Lower leg skin (tissue), 4 donors: ENCODE measurements around the gene POLDIP2. TPM values are rescaled to one million over a fixed set of nuclear protein-coding genes. Genes with fewer than 3 reads are reported as not detected.
A peak's percentile ranks its signal among the peaks of the same experiment; 100 is the strongest.

Experiments used
- DNase-seq, 2 donors: peaks; one replicate each; pipeline ENCODE4 v3.0.0-alpha.2; 2019; ENCODE audit warnings: low spot score in 2 of 2
- H3K4me3 ChIP-seq: fragments of 200-600 bp; sonication (generic); 2 replicates; pipeline ENCODE4 v1.5.1; 2017; ENCODE audit warnings: mild to moderate bottlenecking, low read depth; ENCODE audit not compliant: poor library complexity, severe bottlenecking
- CTCF ChIP-seq, 3 donors: fragments of 450-650 bp; IDR thresholded peaks; one replicate each; pipeline ENCODE4 v1.5.1; 2016; ENCODE audit warnings: antibody characterized with exemption in 3 of 3, mild to moderate bottlenecking in 3 of 3, moderate library complexity in 2 of 3
- POLR2A ChIP-seq, 2 donors: fragments of 450-650 bp; IDR thresholded peaks; one replicate each; pipeline ENCODE4 v1.6.1; 2016 to 2017; ENCODE audit warnings: antibody characterized with exemption in 2 of 2, mild to moderate bottlenecking in 1 of 2, moderate library complexity in 1 of 2
- WGBS, 2 donors: methylation state at CpG; one replicate each; pipeline ENCODE4 v1.1.5; 2018; 5-methylcytosine and 5-hydroxymethylcytosine counted together
- intact Hi-C: fragments of 100-400 bp; cut with DNase I; formaldehyde crosslinking; loops from one replicate; pipeline ENCODE4 v1.15.0; 2023; ENCODE audit warnings: low total_unique reads
- total RNA-seq, 4 donors: library from RNA; depleted of rRNA; stranded (reverse); fragments of >200 nt; gene quantifications; one replicate each; pipeline ENCODE4 v1.1.0, GENCODE V29; 2016

The POLDIP2 gene
- total RNA-seq, 4 donors from 2014 or later: 52.1 to 90.2 (median 73.7) TPM

- no peak for TF ChIP-seq POLR2A (IDR thresholded peaks at IDR 0.05)
- intact Hi-C loops: no loop called here
- 0 to 1% methylated on average over 40 to 60 of the region's 72 CpGs for WGBS, 2 donors
Observed at GRCh38 chr17:28318759-28319597, 38.3 kb downstream of the POLDIP2 start, which contains the start of gene TMEM97. Gene TMEM97 (plus strand): TSS chr17:28319200. CDS start chr17:28319240, 40 bp downstream.

DNA sequence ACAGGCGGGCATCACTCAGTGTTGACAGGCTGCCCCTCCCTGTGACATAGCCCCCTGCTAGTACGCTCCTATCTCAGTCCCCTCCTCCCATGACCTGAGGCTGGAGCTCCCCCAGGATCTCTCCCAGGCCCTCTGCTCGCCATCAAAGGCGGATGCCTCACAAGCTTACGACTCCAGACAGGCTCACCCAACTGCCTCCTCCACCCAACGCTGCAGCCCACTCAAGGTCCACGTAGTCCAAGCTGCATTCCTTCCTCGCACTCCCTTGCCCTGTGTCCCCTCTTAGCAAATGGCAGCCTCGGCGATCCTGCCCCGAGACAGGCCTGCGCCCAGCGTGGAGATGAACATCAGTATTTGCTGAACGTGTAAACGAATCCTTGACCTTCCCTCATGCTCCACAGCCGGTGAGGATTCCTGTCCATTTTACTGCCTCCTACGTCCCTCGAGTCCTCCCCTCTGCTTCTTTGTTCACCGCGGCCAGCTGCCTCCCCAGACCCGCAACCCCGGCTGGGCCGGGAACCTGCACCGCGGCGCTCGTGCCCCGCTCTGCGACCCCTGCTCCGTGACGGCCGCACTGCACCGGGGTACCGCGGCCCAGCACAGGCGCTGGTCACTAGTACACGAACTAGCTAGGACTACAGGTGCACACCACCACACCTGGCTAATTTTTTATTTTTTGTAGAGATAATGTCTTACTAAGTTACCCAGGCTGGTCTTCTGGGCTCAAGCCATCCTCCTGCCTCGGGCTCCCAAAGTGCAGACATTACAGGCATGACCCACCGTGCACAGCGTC is 39.2 kb downstream of the POLDIP2 start:
- 13 to 14% methylated on average over 40 of the region's 40 CpGs for WGBS, 2 donors
- TF ChIP-seq CTCF (IDR thresholded peaks at IDR 0.05) (no peak), POLR2A (IDR thresholded peaks at IDR 0.05) (no peak)
- peak overlapping the region; percentile 18 for H3K4me3 ChIP-seq
- intact Hi-C loops: no loop called here
- DNase-seq: no peak

More at GRCh38 chr17:28318759-28319597, 38.3 kb downstream of the POLDIP2 start, which contains the start of gene TMEM97:
- DNase-seq: peak; percentile 96 to 99
- H3K4me3 ChIP-seq: peak within 1 kb of the TSS; percentile 36

DNA sequence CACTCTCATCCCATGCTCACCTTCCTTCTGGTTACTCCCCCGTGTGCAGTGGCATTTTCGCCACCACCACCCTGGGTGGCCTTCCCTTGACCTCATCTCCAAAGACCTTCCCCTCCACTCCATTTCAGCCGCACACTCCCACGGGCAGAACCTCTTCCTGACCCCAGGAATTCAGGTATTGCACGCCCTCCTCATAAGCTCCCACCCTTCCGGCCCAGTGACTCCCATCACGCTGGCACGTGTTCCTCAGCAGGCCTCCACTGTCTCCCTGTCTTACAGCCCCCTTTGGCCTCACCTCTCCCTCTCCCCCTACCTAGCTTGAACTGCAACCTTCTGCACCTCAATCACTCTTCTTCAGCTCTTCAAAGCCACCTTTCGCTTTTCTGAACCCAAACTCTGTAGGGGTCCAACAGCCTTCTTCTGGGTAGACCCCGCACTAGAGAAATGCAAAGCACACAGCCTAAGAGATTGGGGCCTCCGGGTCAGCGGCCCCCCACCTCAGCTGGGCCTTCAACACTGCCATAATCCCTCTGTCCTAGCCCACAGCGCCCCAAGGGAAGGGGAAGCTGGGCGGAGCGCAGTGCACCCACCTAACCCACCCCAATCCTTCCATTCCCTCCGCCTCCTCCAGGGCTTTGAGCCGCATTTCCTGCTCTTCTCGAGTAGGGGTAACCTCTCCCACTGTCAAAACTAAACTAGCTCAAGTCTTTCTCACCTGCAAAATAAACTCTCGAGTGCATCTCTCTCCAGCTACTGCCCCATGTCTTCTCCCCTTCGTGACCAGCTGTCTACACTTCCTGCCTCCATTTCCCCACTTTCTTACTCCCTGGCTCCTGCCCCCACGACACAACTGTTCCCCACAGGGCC is 40.0 kb downstream of the POLDIP2 start:
- H3K4me3 ChIP-seq: no peak overlapping the region
- DNase-seq: no peak
- 88 to 91% methylated on average over 21 of the region's 21 CpGs for WGBS, 2 donors
- intact Hi-C loops: no loop called here
- TF ChIP-seq CTCF (IDR thresholded peaks at IDR 0.05): no peak
- TF ChIP-seq POLR2A (IDR thresholded peaks at IDR 0.05): no peak

- 89 to 94% methylated on average over 4 of the region's 4 CpGs for WGBS, 2 donors
Observed at GRCh38 chr17:28315846-28316705, 41.3 kb downstream of the POLDIP2 start.

More at GRCh38 chr17:28315846-28316705, 41.3 kb downstream of the POLDIP2 start:
- intact Hi-C loops: no loop called here
- no peak overlapping the region for H3K4me3 ChIP-seq
- TF ChIP-seq CTCF (IDR thresholded peaks at IDR 0.05): no peak
- TF ChIP-seq POLR2A (IDR thresholded peaks at IDR 0.05): no peak
- no peak for DNase-seq
